Lower leg skin (tissue), 4 donors: ENCODE results near the gene FOXO6. TPM values are rescaled to one million over a fixed set of nuclear protein-coding genes. Genes with fewer than 3 reads are reported as not detected.

Experiments used
- DNase-seq, 2 donors: peaks; one replicate each; pipeline ENCODE4 v3.0.0-alpha.2; 2019; ENCODE audit warnings: low spot score in 2 of 2
- H3K4me3 ChIP-seq: fragments of 200-600 bp; sonication (generic); 2 replicates; pipeline ENCODE4 v1.5.1; 2017; ENCODE audit warnings: mild to moderate bottlenecking, low read depth; ENCODE audit not compliant: poor library complexity, severe bottlenecking
- CTCF ChIP-seq, 3 donors: fragments of 450-650 bp; IDR thresholded peaks; one replicate each; pipeline ENCODE4 v1.5.1; 2016; ENCODE audit warnings: antibody characterized with exemption in 3 of 3, mild to moderate bottlenecking in 3 of 3, moderate library complexity in 2 of 3
- POLR2A ChIP-seq, 2 donors: fragments of 450-650 bp; IDR thresholded peaks; one replicate each; pipeline ENCODE4 v1.6.1; 2016 to 2017; ENCODE audit warnings: antibody characterized with exemption in 2 of 2, mild to moderate bottlenecking in 1 of 2, moderate library complexity in 1 of 2
- WGBS, 2 donors: methylation state at CpG; one replicate each; pipeline ENCODE4 v1.1.5; 2018; 5-methylcytosine and 5-hydroxymethylcytosine counted together
- intact Hi-C: fragments of 100-400 bp; cut with DNase I; formaldehyde crosslinking; loops from one replicate; pipeline ENCODE4 v1.15.0; 2023; ENCODE audit warnings: low total_unique reads
- total RNA-seq, 4 donors: library from RNA; depleted of rRNA; stranded (reverse); fragments of >200 nt; gene quantifications; one replicate each; pipeline ENCODE4 v1.1.0, GENCODE V29; 2016

FOXO6 gene
- total RNA-seq, 4 donors from 2014 or later, result 0.15 to 3.5 (median 1.5) TPM

- TF ChIP-seq POLR2A (IDR thresholded peaks at IDR 0.05) (no peak), CTCF (IDR thresholded peaks at IDR 0.05) (no peak)
- no peak overlapping the region for H3K4me3 ChIP-seq
- 80 to 84% methylated on average over 6 of the region's 6 CpGs for WGBS, 2 donors
- intact Hi-C loops, result no loop called here
- no peak for DNase-seq
Measured at GRCh38 chr1:41408691-41409090, 47.5 kb downstream of the FOXO6 start.

GRCh38 chr1:41409825-41410224 is 48.6 kb downstream of the FOXO6 start:
- no peak for DNase-seq
- WGBS, 2 donors, result 73 to 74% methylated on average over 7 of the region's 7 CpGs
- intact Hi-C loops, result no loop called here

GRCh38 chr1:41410462-41410861 is 49.2 kb downstream of the FOXO6 start:
- WGBS, 2 donors, result 94 to 96% methylated on average over 3 of the region's 3 CpGs
- no peak for DNase-seq
- intact Hi-C loops, result no loop called here
- no peak overlapping the region for H3K4me3 ChIP-seq
- TF ChIP-seq POLR2A (IDR thresholded peaks at IDR 0.05), result no peak
- no peak for TF ChIP-seq CTCF (IDR thresholded peaks at IDR 0.05)

More at GRCh38 chr1:41409825-41410224, 48.6 kb downstream of the FOXO6 start:
- no peak overlapping the region for H3K4me3 ChIP-seq
- no peak for TF ChIP-seq POLR2A (IDR thresholded peaks at IDR 0.05)
- TF ChIP-seq CTCF (IDR thresholded peaks at IDR 0.05), result no peak

GRCh38 chr1:41411229-41411628 is 50.0 kb downstream of the FOXO6 start:
- 79 to 85% methylated on average over 3 of the region's 3 CpGs for WGBS, 2 donors
- no peak for DNase-seq
- H3K4me3 ChIP-seq, result no peak overlapping the region
- intact Hi-C loops, result no loop called here
- no peak for TF ChIP-seq POLR2A (IDR thresholded peaks at IDR 0.05)

- intact Hi-C loops, result no loop called here
- WGBS, 2 donors, result 41 to 49% methylated on average over 7 to 8 of the region's 8 CpGs
- H3K4me3 ChIP-seq, result no peak overlapping the region
- TF ChIP-seq CTCF (IDR thresholded peaks at IDR 0.05), result no peak
- TF ChIP-seq POLR2A (IDR thresholded peaks at IDR 0.05), result no peak
- DNase-seq, result no peak
Measured at GRCh38 chr1:41412748-41413147, 51.5 kb downstream of the FOXO6 start.

- intact Hi-C loops, result no loop called here
- WGBS, 2 donors, result 87% methylated on average over 12 of the region's 12 CpGs
- TF ChIP-seq POLR2A (IDR thresholded peaks at IDR 0.05) (no peak), CTCF (IDR thresholded peaks at IDR 0.05) (no peak)
- no peak for DNase-seq
- H3K4me3 ChIP-seq, result no peak overlapping the region
Measured at GRCh38 chr1:41413748-41414281, 52.6 kb downstream of the FOXO6 start.
